GM10847 (cell line): ENCODE data around the gene PGP.

Experiments
- POLR2A ChIP-seq: IDR thresholded peaks from 2 replicates; pipeline ENCODE4 v1.6.1; 2011; ENCODE audit not compliant: insufficient read length; ENCODE audit errors: extremely low read depth

PGP gene

GRCh38 chr16:2198283-2198682, 16.4 kb downstream of the PGP start:
- no peak for TF ChIP-seq POLR2A

GRCh38 chr16:2197765-2198164, 16.9 kb downstream of the PGP start:
- no peak for TF ChIP-seq POLR2A

GRCh38 chr16:2196981-2197511, 17.6 kb downstream of the PGP start:
- no peak for TF ChIP-seq POLR2A

GRCh38 chr16:2196162-2196980, 18.3 kb downstream of the PGP start, which contains the start of gene CASKIN1:
CASKIN1 (minus strand) TSS chr16:2196605; CDS start chr16:2196432, 173 bp downstream.
- no peak for TF ChIP-seq POLR2A

- no peak for TF ChIP-seq POLR2A
Observed at GRCh38 chr16:2195322-2196161, 19.1 kb downstream of the PGP start.

GRCh38 chr16:2194852-2195321, 19.8 kb downstream of the PGP start:
- no peak for TF ChIP-seq POLR2A

GRCh38 chr16:2194166-2194834, 20.3 kb downstream of the PGP start:
- TF ChIP-seq POLR2A, result no peak

- no peak for TF ChIP-seq POLR2A
Observed at GRCh38 chr16:2191446-2191706, 23.3 kb downstream of the PGP start.

GRCh38 chr16:2190659-2191445, 23.8 kb downstream of the PGP start:
- TF ChIP-seq POLR2A, result no peak

GRCh38 chr16:2190002-2190658, 24.5 kb downstream of the PGP start:
- TF ChIP-seq POLR2A, result no peak

GRCh38 chr16:2189252-2189893, 25.3 kb downstream of the PGP start:
- TF ChIP-seq POLR2A, result no peak

- TF ChIP-seq POLR2A, result no peak
Observed at GRCh38 chr16:2188395-2188794, 26.2 kb downstream of the PGP start.

GRCh38 chr16:2187212-2187611, 27.4 kb downstream of the PGP start:
- TF ChIP-seq POLR2A, result no peak

GRCh38 chr16:2186505-2186904, 28.1 kb downstream of the PGP start:
- no peak for TF ChIP-seq POLR2A
